Measurements from ENCODE around the gene TPPP3. TPM values are rescaled to one million over a fixed set of nuclear protein-coding genes. Genes with fewer than 3 reads are reported as not detected.

TPPP3 gene
- total RNA-seq, 1 donor from 2014 or later, result 1.5 TPM

- H3K9me3 Mint-ChIP-seq (ENCODE audit: unreplicated experiment), result no peaks in the 10 kb centered on the region
- no peak for DNase-seq (ENCODE audit: extremely low spot score, unreplicated experiment)
- H3K27ac Mint-ChIP-seq (ENCODE audit: unreplicated experiment), result no peak overlapping the region
- no peaks in the 10 kb centered on the region for H3K36me3 Mint-ChIP-seq (ENCODE audit: unreplicated experiment)
- TF ChIP-seq CTCF (IDR thresholded peaks at IDR 0.05), result no peak
- peaks cover 30% of the 10 kb centered on the region for H3K4me1 Mint-ChIP-seq (ENCODE audit: unreplicated experiment)
- H3K27me3 Mint-ChIP-seq (ENCODE audit: unreplicated experiment), result no peaks in the 10 kb centered on the region
- H3K4me3 Mint-ChIP-seq (ENCODE audit: unreplicated experiment), result no peak overlapping the region
Observed at GRCh38 chr16:67395458-67396158, 2.3 kb upstream of the TPPP3 start.

GRCh38 chr16:67395105-67395457 is 1.8 kb upstream of the TPPP3 start:
- Mint-ChIP-seq H3K9me3 (ENCODE audit: unreplicated experiment) (no peaks in the 10 kb centered on the region), H3K27me3 (ENCODE audit: unreplicated experiment) (no peaks in the 10 kb centered on the region), H3K36me3 (ENCODE audit: unreplicated experiment) (no peaks in the 10 kb centered on the region), H3K4me3 (ENCODE audit: unreplicated experiment) (no peak overlapping the region), H3K27ac (ENCODE audit: unreplicated experiment) (no peak overlapping the region), H3K4me1 (ENCODE audit: unreplicated experiment) (peaks cover 30% of the 10 kb centered on the region)
- TF ChIP-seq CTCF (IDR thresholded peaks at IDR 0.05), result no peak
- DNase-seq (ENCODE audit: extremely low spot score, unreplicated experiment), result no peak

GRCh38 chr16:67394155-67395104 is 1.1 kb upstream of the TPPP3 start:
- Mint-ChIP-seq H3K4me3 (ENCODE audit: unreplicated experiment) (no peak overlapping the region), H3K27me3 (ENCODE audit: unreplicated experiment) (no peaks in the 10 kb centered on the region), H3K27ac (ENCODE audit: unreplicated experiment) (peak overlapping the region; percentile 62), H3K36me3 (ENCODE audit: unreplicated experiment) (no peaks in the 10 kb centered on the region), H3K9me3 (ENCODE audit: unreplicated experiment) (no peaks in the 10 kb centered on the region), H3K4me1 (ENCODE audit: unreplicated experiment) (peaks cover 30% of the 10 kb centered on the region)
- TF ChIP-seq CTCF (IDR thresholded peaks at IDR 0.05), result no peak
- no peak for DNase-seq (ENCODE audit: extremely low spot score, unreplicated experiment)

GRCh38 chr16:67393788-67394154 is 473 bp upstream of the TPPP3 start:
- Mint-ChIP-seq H3K27ac (ENCODE audit: unreplicated experiment) (peak overlapping the region; percentile 62), H3K9me3 (ENCODE audit: unreplicated experiment) (no peaks in the 10 kb centered on the region), H3K4me3 (ENCODE audit: unreplicated experiment) (peak overlapping the region; percentile 48), H3K27me3 (ENCODE audit: unreplicated experiment) (no peaks in the 10 kb centered on the region), H3K4me1 (ENCODE audit: unreplicated experiment) (peaks cover 30% of the 10 kb centered on the region), H3K36me3 (ENCODE audit: unreplicated experiment) (no peaks in the 10 kb centered on the region)
- no peak for TF ChIP-seq CTCF (IDR thresholded peaks at IDR 0.05)
- DNase-seq (ENCODE audit: extremely low spot score, unreplicated experiment), result no peak

Measured in osteocyte (in vitro differentiated cells).